ENCODE results near the gene SETBP1. TPM values are rescaled to one million over a fixed set of nuclear protein-coding genes. Genes with fewer than 3 reads are reported as not detected.
"Not testable (repeated sequence)": the region's sequence is repeated elsewhere in the genome, so short reads cannot be mapped to it uniquely, and the experiment has no call there.

The SETBP1 gene
- total RNA-seq, 4 donors from 2014 or later = 26.2 to 40.8 (median 33.6) TPM

DNA sequence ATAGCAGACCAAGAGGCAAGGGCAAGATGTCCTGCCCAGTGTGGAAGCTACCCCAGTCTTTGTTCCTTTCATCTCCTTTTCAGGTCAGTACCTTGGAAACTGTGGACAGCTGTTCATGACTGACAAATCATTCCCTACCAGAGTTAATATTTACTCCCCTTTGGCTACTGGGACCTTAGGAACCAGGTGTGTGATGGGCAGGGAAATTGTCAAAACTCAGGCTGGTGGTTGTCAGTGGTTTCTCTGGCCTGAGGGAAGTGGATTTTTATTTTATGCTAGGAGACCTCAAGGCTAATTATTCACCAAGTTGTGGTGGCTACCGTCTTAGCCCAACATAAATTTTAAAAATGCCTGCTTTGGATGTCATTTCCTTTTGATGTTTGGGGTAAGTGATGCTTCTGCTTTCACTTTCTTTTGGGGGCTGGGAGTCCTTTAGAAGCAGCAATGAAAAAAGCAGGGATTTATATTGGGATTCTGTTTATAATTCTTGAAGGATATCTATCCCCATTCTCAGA, 119.3 kb downstream of the SETBP1 start:
- no peak for DNase-seq (ENCODE audit: low spot score in 2 of 2)
- H3K36me3 ChIP-seq = no peaks in the 10 kb centered on the region
- H3K4me1 ChIP-seq = peaks cover 0 to 32% (median 8%) of the 10 kb centered on the region in 4 donors
- no peaks in the 10 kb centered on the region for H3K9me3 ChIP-seq
- WGBS, 2 donors = 61 to 70% methylated on average over 1 of the region's 1 CpG
- TF ChIP-seq, protein P1, sequence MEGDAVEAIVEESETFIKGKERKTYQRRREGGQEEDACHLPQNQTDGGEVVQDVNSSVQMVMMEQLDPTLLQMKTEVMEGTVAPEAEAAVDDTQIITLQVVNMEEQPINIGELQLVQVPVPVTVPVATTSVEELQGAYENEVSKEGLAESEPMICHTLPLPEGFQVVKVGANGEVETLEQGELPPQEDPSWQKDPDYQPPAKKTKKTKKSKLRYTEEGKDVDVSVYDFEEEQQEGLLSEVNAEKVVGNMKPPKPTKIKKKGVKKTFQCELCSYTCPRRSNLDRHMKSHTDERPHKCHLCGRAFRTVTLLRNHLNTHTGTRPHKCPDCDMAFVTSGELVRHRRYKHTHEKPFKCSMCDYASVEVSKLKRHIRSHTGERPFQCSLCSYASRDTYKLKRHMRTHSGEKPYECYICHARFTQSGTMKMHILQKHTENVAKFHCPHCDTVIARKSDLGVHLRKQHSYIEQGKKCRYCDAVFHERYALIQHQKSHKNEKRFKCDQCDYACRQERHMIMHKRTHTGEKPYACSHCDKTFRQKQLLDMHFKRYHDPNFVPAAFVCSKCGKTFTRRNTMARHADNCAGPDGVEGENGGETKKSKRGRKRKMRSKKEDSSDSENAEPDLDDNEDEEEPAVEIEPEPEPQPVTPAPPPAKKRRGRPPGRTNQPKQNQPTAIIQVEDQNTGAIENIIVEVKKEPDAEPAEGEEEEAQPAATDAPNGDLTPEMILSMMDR (IDR thresholded peaks at IDR 0.05) = no peak
- TF ChIP-seq EP300 (IDR thresholded peaks at IDR 0.05) (no peak), POLR2A (IDR thresholded peaks at IDR 0.05) (no peak)
- H3K4me3 ChIP-seq = no peak overlapping the region
- H3K27me3 ChIP-seq = no peaks in the 10 kb centered on the region
- H3K27ac ChIP-seq = no peak overlapping the region

DNA sequence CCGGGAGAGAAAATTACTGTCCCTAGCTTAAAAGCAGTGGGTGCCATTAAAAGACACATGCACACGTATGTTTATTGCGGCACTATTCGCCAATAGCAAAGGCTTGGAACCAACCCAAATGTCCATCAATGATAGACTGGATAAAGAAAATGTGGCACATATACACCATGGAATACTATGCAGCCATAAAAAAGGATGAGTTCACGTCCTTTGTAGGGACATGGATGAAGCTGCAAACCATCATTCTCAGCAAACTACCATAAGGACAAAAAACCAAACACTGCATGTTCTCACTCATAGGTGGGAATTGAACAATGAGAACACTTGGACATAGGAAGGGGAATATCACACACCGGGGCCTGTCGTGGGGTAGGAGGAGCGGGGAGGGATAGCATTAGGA, 120.1 kb downstream of the SETBP1 start:
- not testable (repeated sequence) for H3K9me3 ChIP-seq; DNase-seq (ENCODE audit: low spot score in 2 of 2); H3K36me3 ChIP-seq; H3K4me3 ChIP-seq; H3K27ac ChIP-seq; H3K27me3 ChIP-seq
- 92 to 99% methylated on average over 8 of the region's 8 CpGs for WGBS, 2 donors
- peaks cover 0 to 33% (median 8%) of the 10 kb centered on the region in 4 donors for H3K4me1 ChIP-seq

DNA sequence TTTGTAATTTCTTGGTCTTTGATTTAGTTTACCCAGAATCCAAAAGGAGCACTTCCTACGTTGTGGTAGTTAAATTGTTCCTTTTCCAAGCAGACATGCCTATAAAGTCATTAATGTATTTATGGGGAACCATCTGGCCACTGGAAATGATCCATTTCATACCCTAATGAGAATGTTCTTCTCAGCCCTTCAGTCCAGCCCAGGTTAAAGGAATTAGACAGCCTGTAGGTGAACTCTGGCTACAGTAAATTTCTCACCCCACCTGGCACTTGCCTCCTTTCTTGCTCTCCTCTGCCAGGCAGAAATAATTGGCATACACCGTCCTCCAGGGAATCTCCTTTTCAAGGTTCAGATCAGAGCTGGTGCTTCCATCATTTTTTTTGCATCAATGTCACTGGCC, 121.1 kb downstream of the SETBP1 start:
- TF ChIP-seq, protein P1 (IDR thresholded peaks at IDR 0.05) = no peak
- no peak for TF ChIP-seq EP300 (IDR thresholded peaks at IDR 0.05)
- TF ChIP-seq POLR2A (IDR thresholded peaks at IDR 0.05) = no peak
- peak overlapping the region; percentile 63 to 82 (median 70) for H3K27ac ChIP-seq
- H3K4me3 ChIP-seq = no peak overlapping the region
- WGBS, 2 donors = 86% methylated on average over 2 of the region's 2 CpGs
- DNase-seq (ENCODE audit: low spot score in 2 of 2) = no peak
- H3K36me3 ChIP-seq = no peaks in the 10 kb centered on the region
- peaks cover 0 to 33% (median 8%) of the 10 kb centered on the region in 4 donors for H3K4me1 ChIP-seq
- no peaks in the 10 kb centered on the region for H3K27me3 ChIP-seq
- no peaks in the 10 kb centered on the region for H3K9me3 ChIP-seq

DNA sequence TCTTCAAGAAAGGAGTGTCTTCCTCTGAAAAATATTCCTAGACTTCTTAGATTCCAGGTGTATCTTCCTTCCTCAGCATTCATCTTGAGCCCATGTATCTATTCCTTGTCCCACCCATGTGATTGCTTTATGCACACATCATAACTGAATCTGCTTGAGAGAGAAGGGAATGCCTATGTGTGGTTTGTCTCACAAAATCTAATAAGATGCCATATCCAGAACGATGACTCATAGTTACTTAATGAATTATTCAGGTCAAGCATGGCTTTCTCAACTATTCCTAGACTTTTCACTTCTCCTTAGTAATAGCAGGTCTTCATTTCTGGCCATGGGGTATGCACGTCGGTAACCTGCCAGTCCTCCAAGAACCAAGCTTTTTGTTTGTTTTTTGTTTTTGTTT, 121.8 kb downstream of the SETBP1 start:
- TF ChIP-seq, protein P1 (IDR thresholded peaks at IDR 0.05) = no peak
- TF ChIP-seq EP300 (IDR thresholded peaks at IDR 0.05) (no peak), POLR2A (IDR thresholded peaks at IDR 0.05) (no peak)
- no peak for DNase-seq (ENCODE audit: low spot score in 2 of 2)
- peak overlapping the region; percentile 63 to 82 (median 70) for H3K27ac ChIP-seq
- 78 to 86% methylated on average over 3 of the region's 3 CpGs for WGBS, 2 donors
- H3K9me3 ChIP-seq = no peaks in the 10 kb centered on the region
- H3K27me3 ChIP-seq = no peaks in the 10 kb centered on the region
- no peak overlapping the region for H3K4me3 ChIP-seq
- peaks cover 0 to 33% (median 10%) of the 10 kb centered on the region in 4 donors for H3K4me1 ChIP-seq
- no peaks in the 10 kb centered on the region for H3K36me3 ChIP-seq

DNA sequence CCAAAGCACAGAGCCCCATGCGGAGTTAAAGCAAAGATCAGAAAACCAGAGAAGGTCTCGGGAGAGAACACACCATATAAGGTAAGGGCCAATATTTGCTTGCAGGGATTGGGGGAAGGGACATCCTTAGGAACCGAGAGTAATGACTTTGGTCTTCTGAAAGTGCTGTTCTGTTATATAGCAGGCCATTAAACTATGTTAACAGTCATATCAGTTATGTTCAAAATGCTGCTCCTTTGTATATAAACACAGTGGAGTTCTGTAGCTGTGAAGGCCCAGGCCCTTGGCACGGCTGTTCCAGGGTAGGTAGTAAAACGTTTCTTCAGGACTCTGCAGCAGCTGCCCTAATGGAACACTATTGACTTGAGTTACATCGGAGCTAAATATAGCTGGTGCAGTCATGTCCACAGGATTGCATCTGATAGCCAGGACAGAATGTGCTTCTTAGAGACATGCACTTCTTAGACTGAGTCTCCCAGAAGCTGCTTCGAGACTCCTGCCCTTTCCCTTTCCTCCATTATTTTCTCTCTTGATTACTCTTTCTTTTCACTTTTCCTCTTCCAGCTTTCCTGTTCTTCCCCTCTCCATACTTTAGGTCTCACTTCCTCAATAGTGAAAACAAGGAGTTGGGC, 122.4 kb downstream of the SETBP1 start:
- Histone ChIP-seq H3K9me3 (no peaks in the 10 kb centered on the region), H3K36me3 (no peaks in the 10 kb centered on the region), H3K4me1 (peaks cover 0 to 38% (median 11%) of the 10 kb centered on the region in 4 donors), H3K27ac (peak overlapping the region; percentile 63 to 82 (median 70)), H3K4me3 (no peak overlapping the region), H3K27me3 (no peaks in the 10 kb centered on the region)
- TF ChIP-seq POLR2A (IDR thresholded peaks at IDR 0.05) (no peak), EP300 (IDR thresholded peaks at IDR 0.05) (peak in 1 of 2 donors; percentile 90)
- DNase-seq (ENCODE audit: low spot score in 2 of 2) = peak in 1 of 2 donors; percentile 67
- WGBS, 2 donors = 41 to 42% methylated on average over 7 of the region's 7 CpGs

DNA sequence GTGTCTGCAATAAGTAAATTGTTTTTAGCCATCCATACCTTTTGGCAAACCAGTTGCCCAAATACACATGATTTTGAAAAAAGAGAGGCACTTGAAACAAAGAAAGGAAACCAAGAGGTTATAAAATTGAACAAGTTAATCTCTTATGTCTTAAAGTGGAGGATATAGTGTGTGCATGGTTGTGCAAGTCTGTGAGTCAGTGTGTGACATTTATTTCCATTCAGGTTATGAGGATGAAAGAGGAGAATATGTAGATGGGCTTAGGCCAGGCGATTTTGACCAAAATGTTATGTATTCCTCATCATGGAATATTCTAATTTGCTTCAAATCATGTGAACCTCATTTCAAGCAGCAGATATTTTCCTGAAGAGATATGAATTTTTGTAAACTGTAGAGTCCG, 123.3 kb downstream of the SETBP1 start:
- no peaks in the 10 kb centered on the region for H3K27me3 ChIP-seq
- WGBS, 2 donors = 94 to 96% methylated on average over 2 of the region's 2 CpGs
- DNase-seq (ENCODE audit: low spot score in 2 of 2) = no peak
- H3K4me1 ChIP-seq = peaks cover 0 to 47% (median 9%) of the 10 kb centered on the region in 4 donors
- no peaks in the 10 kb centered on the region for H3K36me3 ChIP-seq
- H3K27ac ChIP-seq = peak overlapping the region in 3 of 4 donors; percentile 58 to 82 (median 76)
- no peaks in the 10 kb centered on the region for H3K9me3 ChIP-seq
- H3K4me3 ChIP-seq = no peak overlapping the region
- no peak for TF ChIP-seq EP300 (IDR thresholded peaks at IDR 0.05)
- TF ChIP-seq, protein P1 (IDR thresholded peaks at IDR 0.05) = no peak
- no peak for TF ChIP-seq POLR2A (IDR thresholded peaks at IDR 0.05)
